Ramos (cell line): ENCODE results near the gene PRSS23.

Source experiments
- in situ Hi-C: fragments of 300-500 bp; cut with MboI; formaldehyde crosslinking; loops from one replicate; pipeline ENCODE4 v1.14.3; 2022; ENCODE audit warnings: low sequenced_read_pairs; ENCODE audit not compliant: unreplicated experiment

The PRSS23 gene

DNA sequence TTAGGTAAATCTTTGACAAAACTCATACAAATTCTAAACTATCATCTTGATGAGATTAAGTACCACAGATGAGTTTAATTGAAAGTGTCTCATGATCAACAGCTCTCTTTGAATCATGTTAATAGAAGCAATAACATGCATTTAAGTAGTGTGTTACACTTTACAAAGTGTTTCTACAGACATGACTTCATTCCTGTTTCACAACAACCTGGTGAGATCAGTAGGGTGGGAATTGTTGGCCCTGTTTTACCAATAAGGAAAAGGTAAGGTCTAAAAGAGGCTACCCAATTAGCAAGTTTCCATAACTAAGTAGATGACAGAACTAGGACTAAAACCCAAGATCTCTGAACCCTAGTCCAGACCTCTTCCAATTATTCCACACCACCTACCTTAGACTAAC is 12.7 kb upstream of the PRSS23 start:
- in situ Hi-C loops, result no loop called here

DNA sequence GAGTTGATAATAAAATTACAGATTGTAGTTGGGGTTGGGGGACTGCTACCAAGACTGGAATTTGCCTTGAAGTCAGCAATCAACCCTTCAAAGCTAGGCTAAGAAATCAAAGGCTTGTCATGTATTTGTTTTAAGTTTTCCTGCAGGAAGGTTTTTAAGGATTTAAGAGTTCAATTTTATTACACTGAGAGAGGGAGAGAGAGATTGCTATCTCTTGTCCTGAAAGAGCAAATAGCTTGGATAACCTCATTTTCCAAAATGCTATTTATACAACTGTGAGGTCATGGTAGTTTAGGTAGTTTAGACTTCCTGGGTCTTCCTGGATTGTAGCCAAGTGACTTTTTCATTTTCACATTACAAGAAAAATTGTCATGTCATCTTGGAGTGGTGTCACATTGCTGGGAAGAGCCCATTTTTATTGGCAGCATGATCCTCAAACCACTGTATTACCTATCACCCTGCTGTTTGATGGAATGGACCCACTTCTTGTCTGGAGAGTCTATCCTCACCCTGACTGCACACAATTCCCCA is 10.1 kb upstream of the PRSS23 start:
- in situ Hi-C loops, result no loop called here

DNA sequence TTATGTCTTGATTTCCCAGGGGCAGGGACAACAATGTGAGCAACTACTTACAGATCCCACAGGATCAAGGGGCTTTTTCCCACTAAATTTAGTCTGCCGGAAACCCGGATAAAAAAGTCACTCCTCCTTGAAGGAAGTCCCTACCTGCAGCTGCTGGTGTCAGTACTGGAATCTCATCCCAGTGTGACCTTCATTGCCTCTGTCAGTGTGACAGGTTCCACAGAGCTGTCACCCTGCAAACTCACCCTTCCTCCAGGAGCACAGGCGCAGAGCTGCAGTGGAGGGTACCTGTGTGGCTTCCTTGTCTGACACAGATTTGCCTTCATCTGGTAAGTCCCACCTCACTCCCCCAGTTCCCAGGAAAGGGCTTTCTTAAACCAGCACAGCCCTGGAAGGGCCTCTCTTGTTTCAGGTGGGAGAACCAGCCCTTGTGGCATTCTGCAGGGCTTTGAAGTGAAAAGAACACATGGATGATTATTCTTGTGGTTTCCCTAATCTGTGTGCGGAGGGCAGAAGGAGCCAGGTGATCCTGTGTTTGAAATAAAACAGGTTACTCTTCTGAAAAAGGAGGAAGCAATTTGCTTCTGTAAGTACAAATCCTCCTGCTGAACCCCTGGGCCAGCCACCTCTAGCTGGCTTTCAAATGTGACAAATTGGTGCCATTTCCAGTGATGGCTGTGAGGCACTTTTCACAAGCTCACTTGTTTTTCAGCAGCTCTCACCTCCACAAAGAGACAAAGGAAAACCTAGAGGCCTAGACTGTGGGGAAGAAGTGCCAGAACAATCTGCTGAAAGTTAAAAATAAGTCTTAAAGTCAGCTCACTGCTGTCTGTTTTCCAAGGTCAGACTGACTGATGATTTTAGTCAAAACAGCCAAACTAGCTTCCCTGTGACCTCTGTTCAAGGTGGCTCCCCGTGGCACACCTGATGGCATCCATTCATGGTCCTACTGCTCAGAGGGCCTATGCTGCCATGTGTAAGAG is 9.2 kb upstream of the PRSS23 start:
- in situ Hi-C loops, result no loop called here

DNA sequence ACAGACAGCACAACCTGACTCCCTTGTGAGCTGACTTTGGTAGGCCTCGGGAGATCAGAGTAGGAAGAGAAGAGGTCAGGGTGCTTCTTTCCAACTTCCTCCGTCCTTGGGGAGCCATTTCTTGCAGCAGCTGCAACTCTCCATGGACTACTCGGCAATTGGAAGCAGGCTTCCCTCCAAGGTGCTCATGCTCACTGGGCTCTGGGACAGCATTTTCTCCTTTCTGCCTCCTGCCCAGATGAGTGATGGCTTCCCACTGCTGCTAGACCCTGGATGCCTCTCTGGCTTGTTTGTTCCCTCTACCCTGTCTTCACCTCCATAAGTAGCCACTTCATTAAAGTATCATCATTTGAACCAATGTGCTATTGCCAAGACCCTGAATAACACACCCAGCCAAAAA is 8.2 kb upstream of the PRSS23 start:
- in situ Hi-C loops, result no loop called here

DNA sequence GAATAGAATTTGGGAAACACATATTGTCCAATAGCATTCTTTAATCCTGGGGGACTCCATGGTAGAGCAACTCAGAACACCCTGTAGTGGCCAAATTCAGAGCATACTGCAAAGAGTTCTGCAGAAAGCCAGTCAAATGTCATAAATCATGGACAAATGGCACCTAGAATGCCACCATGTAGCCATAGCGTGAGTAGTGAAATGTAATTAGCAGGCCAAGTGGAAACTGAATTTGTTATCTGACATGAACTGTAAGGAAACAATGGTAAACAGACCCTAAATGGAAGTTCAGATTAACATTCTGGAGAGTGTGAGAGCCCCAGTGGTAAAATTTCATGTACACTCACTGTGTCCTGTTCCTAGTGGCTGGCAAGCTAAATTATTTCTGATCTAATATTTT is 7.0 kb upstream of the PRSS23 start:
- in situ Hi-C loops, result no loop called here

DNA sequence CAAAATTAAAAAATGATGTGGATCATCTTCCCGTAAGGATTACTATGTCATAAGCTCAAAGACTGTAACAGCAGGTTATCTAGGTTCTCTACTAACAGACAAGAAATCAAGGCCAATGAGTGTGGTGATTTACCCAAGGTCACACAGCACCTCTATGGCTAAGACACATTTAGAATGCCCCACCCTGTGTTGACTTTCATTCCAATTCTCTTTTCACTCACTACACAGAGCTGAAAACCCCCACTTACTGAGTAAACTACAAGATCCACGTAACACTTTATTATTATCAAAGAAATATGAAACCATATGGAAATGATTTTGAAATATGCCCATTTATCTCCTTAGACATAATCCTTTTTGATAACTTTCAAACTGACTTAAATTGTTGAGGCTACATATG is 4.8 kb upstream of the PRSS23 start:
- in situ Hi-C loops, result no loop called here

DNA sequence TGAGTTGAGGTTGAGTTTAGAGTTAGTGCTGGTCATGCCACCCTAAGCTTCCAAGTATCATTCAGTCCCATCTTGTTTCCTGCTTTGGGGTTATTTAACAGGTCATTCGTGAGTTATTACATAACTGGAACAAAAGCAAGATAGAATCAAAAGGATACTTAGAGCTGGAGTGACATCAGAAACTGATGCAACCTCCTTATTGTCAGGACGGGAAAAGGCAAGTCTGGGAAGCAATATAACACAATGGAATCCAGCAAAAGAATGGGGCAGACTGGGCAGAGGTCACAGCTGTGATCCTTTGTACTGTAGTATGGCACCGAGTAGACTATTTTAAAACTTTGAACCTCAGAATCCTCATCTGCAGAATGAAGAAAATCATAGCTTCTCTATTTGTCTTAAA is 4.4 kb upstream of the PRSS23 start:
- in situ Hi-C loops, result no loop called here

DNA sequence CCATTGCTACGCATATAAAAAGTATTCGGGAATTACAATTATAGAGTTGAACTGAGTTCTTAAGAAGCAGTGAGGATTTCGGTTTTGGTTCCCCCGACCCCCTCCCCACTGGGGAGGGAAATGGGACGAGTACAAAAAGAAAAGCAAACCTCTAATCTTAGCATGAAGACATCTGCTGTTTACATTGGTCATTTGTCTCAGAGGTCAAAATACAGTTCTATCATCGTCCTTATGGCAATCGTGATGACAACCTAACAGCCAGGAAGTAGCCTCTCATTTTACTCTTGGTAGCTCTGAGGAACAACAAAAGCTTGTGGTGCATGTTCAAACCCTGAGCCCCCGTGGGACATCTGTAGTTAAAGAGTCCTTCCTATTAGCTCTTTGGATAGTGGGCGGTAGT is 3.2 kb upstream of the PRSS23 start:
- in situ Hi-C loops, result no loop called here

DNA sequence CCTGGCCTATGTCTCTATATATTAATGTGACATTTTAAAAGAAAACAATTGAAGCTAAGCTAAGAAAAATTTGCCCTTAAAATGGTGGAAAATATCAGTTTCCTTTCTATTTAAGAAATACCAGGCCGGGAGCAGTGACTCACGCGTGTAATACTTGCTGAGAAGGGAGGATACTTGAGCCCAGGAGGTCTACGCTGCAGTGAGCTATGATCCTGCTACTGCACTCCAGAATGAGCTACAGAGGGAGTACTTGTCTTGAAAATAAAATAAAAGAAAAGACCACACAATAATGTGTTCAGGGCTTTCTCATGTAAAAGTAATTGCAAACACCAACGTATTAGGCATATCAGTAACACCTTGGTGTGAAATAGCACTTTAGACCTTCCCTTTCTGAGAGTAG is 1.4 kb upstream of the PRSS23 start:
- in situ Hi-C loops, result no loop called here

DNA sequence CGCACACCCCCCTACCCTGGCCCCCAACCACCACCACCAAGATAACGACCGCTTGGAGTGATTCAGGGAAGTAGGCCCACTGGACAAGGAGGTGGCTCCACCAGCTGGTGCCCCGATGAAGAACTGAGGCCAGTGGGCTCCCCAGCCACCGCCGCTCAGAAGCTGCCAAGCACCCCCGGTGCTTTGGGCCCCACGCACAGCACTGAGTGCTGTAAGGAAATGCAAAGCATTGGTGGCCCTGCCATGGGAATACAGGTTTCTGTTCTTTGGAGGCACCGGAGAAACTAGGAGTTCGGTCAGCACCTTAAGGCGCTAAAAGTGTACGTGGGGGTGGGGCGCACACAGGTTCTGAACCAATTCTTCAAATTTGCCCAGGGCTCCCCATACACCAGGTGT is 664 bp upstream of the PRSS23 start:
- in situ Hi-C loops, result loop anchor here (25.0 kb wide), 1 partner anchor 937 kb away; the partner anchor contains the start of gene CCDC83

DNA sequence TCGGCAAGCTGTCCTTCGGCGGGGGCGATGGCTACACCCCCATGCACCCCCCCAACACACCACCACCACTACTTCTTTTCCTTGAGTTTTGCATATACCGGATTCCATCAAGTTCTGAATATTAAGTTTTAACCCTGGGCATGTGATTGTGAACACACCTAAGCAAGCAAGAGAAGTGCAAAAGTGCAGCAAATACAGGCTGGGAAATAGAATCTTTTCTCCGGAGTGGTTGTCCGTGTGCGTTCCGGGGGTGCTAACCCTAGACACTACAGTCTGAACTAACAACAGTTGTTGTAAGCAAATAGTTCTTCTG is 574 bp downstream of the PRSS23 start:
- in situ Hi-C loops, result loop anchor here (25.0 kb wide), 1 partner anchor 939 kb away; the partner anchor contains the start of gene CCDC83

DNA sequence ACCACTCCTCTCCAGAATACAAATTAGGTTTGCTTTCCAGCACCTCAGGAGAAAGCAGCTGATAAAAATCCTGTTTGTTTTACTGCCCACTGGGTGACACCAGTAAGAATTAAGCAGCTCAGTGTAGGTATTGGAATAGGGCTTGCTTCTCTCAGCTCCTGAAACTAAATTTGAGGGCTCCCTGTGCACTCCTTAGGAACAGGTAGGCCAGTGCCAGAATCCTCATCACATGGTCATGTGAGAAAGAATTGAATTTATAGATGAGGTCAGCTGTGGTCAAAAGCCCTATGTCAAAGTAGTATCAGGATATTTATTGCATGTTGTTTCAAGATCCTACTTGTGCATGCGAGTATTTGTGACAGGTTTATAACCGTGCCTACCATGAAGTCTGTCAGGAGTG is 1.0 kb downstream of the PRSS23 start:
- in situ Hi-C loops, result loop anchor here (25.0 kb wide), 1 partner anchor 939 kb away; the partner anchor contains the start of gene CCDC83

DNA sequence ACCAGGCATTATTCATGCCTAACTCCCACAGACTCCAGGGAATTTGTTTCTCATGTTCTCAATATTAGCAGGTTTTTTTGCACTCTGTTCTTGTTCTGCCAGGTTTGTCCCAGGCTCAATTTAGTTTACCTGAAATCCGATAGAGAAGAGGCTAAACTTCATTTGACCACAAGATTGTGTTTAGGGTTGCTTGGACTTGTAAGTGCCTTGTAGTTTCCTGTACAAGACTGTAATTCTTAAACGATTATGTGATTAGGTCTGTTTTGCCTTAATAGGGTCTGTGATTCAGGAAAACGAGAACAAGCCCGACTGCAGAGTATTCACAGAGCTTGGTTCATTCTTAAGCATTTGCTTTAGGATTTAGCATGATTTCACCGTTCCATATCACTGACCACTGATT is 1.8 kb downstream of the PRSS23 start:
- in situ Hi-C loops, result loop anchor here (25.0 kb wide), 1 partner anchor 940 kb away; the partner anchor contains the start of gene CCDC83

DNA sequence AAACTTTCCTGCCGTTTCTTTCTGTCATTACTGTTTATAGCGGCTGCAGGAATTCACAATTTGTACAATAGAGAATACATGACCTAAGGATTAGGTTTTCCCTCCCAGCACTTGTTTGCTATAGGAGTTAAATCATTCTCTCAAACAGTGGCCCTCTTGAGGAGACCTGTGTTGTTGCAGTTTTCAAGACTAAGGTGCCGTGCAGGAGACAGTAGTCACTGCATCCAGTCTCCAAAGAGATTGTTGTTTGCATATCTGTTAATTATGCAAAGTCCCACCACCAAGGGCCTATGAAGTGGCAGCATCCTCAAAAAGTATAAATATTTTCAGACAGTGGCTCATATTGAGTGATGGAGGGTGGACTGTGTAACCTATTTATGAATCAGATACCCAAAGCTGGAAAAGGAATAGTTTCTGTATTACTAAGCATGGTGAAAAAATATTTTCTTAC is 2.3 kb downstream of the PRSS23 start:
- in situ Hi-C loops, result loop anchor here (25.0 kb wide), 1 partner anchor 940 kb away; the partner anchor contains the start of gene CCDC83

DNA sequence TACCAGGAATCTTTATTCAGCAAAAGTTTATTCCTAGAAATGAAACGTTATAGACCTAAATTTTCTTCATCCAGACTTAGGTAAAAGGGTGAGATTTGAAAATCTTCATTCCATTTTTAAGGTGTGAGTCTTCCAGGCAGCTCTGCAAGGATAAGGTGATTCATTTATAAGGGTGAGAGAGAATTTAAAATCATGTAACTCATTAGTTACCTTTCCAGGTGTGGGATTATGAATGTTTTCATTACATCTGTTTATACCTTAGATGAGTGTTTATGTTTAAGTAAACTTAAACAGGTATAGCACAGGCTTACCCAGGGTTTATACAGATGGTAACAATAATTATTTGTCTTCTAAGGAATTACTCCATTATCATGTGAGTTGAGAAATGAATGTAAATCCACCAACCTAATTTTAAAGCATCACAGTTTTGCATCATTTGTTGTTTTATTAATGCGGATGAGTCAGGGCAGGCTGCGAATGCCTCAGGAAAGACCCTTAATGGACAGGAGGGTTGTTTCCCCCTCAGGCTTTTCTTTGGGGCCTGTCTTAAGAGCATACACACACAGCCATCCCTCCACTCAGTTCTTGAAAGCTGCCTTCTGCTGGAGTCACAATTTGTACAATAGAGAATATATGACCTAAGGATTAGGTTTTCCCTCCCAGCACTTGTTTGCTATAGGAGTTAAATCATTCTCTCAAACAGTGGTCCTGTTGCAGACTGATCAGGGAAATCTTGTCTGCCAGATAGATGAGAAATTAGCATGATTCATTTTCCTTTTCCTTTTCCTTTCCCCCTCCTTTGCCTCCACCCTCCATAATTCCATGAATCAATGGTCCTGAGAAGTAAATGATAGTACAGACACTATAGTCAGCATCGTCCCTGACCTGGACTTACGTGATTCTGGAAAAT is 3.0 kb downstream of the PRSS23 start:
- in situ Hi-C loops, result loop anchor here (25.0 kb wide), 1 partner anchor 941 kb away; the partner anchor contains the start of gene CCDC83

DNA sequence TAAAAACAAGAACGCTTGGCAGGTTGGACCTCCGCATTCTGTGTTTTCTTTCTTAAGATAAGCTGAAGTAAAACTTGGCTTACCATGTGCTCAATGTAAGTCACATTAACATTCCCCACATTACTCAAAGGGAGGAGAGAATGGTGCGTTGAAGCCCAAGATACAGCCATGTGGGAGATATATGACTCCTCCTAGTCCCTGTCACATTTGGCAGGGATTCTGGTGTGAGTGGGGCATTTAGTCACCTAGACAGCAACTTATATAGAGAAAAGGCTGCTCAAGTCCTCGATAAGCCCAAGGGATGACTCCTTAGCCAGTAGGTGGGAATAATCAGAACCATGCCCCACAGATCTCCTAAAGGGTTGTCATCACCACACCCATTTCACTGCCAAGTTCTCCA is 4.6 kb downstream of the PRSS23 start:
- in situ Hi-C loops, result loop anchor here (25.0 kb wide), 1 partner anchor 943 kb away; the partner anchor contains the start of gene CCDC83

DNA sequence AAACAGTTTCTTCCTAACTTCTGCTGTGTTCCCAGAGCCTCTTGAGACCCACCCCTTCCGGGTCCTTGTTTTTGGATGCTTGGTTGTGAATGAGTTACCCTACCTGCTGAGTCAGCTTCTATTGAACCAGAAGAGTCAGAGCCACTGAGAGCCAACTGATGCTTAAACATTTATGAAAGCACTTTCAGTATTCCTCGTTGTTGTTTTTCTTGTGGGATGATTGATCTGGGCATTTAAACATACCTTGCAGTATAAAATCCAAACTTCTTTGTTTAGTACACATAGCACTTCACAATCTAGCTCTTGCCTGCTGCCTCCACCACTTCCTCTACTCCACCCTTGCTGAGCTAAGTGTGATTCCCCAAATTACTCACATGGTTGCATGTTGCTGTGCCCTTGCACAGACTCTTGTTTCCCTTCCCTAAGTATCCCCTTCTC is 5.5 kb downstream of the PRSS23 start:
- in situ Hi-C loops, result loop anchor here (25.0 kb wide), 1 partner anchor 944 kb away; the partner anchor contains the start of gene CCDC83

DNA sequence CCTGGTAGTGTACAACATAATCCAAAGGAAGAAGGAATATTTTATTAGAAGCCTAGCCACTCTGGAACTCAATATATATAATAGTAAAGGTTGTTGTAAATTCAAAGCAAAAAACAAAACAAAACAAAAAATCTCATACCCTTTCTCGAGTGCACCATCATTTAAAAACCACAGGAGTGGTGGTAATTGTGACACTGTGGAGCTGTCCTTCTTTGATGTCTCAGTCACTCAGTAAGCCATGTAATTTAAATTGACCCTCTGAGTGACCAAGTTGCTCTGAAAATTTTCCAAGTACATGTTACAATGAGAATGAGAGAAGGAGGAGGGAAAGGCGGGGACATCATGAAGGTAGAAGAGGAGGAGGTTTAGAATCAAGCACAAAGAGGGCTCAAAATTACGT is 6.6 kb downstream of the PRSS23 start:
- in situ Hi-C loops, result loop anchor here (25.0 kb wide), 1 partner anchor 945 kb away; the partner anchor contains the start of gene CCDC83

DNA sequence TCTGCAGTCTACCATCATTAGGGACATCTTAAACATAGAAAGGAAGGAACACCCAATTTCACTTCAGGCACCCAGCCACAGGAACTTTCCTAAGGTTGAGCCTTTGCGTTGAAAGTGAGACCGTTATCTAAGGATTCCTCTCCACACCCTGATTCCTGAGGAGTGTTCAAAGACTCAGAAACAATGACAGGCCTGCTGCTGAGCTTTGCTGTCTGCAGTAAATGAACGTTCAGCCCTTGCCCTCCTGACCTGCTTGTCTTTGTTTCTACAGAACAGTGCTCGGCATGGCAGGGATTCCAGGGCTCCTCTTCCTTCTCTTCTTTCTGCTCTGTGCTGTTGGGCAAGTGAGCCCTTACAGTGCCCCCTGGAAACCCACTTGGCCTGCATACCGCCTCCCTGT is 7.0 kb downstream of the PRSS23 start:
- in situ Hi-C loops, result loop anchor here (25.0 kb wide), 1 partner anchor 945 kb away; the partner anchor contains the start of gene CCDC83

DNA sequence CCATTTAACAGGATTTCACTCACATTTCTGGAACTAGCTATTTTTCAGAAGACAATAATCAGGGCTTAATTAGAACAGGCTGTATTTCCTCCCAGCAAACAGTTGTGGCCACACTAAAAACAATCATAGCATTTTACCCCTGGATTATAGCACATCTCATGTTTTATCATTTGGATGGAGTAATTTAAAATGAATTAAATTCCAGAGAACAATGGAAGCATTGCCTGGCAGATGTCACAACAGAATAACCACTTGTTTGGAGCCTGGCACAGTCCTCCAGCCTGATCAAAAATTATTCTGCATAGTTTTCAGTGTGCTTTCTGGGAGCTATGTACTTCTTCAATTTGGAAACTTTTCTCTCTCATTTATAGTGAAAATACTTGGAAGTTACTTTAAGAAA is 9.2 kb downstream of the PRSS23 start:
- in situ Hi-C loops, result loop anchor here (25.0 kb wide), 1 partner anchor 947 kb away; the partner anchor contains the start of gene CCDC83
